Measurements from ENCODE around the gene CHTF18.
"Not testable (repeated sequence)": the region's sequence is repeated elsewhere in the genome, so short reads cannot be mapped to it uniquely, and the experiment has no call there.

Gene CHTF18

GRCh38 chr16:832652-833336 lies 44.4 kb downstream of the CHTF18 start:
- DNase-seq = no peak

- no peak for DNase-seq
Observed at GRCh38 chr16:833411-833810, 45.0 kb downstream of the CHTF18 start.

GRCh38 chr16:835373-835772 lies 47.0 kb downstream of the CHTF18 start:
- no peak for DNase-seq

- DNase-seq = no peak
Observed at GRCh38 chr16:836221-836620, 47.8 kb downstream of the CHTF18 start.

GRCh38 chr16:836822-837221 lies 48.4 kb downstream of the CHTF18 start:
- DNase-seq = not testable (repeated sequence)

- DNase-seq = no peak
Observed at GRCh38 chr16:838741-839140, 50.3 kb downstream of the CHTF18 start.

GRCh38 chr16:839643-840408 lies 51.4 kb downstream of the CHTF18 start:
- no peak for DNase-seq

GRCh38 chr16:840561-841454 lies 52.4 kb downstream of the CHTF18 start:
- DNase-seq = no peak

GRCh38 chr16:841455-842060 lies 53.1 kb downstream of the CHTF18 start:
- DNase-seq = no peak

GRCh38 chr16:842061-842476 lies 53.6 kb downstream of the CHTF18 start:
- DNase-seq = no peak

- no peak for DNase-seq
Observed at GRCh38 chr16:842711-843560, 54.5 kb downstream of the CHTF18 start.

GRCh38 chr16:843771-844170 lies 55.4 kb downstream of the CHTF18 start:
- no peak for DNase-seq

- no peak for DNase-seq
Observed at GRCh38 chr16:844638-845350, 56.4 kb downstream of the CHTF18 start.

- no peak for DNase-seq
Observed at GRCh38 chr16:845351-845745, 56.9 kb downstream of the CHTF18 start.

GRCh38 chr16:847151-847550 lies 58.7 kb downstream of the CHTF18 start:
- no peak for DNase-seq

Data from islet precursor cell (in vitro differentiated cells).